CD8-positive, alpha-beta memory T cell (primary cell): ENCODE results near the gene ME1. TPM values are rescaled to one million over a fixed set of nuclear protein-coding genes. Genes with fewer than 3 reads are reported as not detected.
"Not testable (repeated sequence)": the region's sequence is repeated elsewhere in the genome, so short reads cannot be mapped to it uniquely, and the experiment has no call there.

Source experiments
- CTCF ChIA-PET: fragments of 350-600 bp; sonication (Branson Sonifier 250); formaldehyde crosslinking; loops from one replicate; lab custom pipeline; 2021; ENCODE audit warnings: antibody characterized with exemption; lab: Charles Lee
- POLR2A ChIA-PET: fragments of 350-600 bp; sonication (Branson Sonifier 250); formaldehyde crosslinking; loops from one replicate; lab custom pipeline; 2021; ENCODE audit warnings: antibody characterized with exemption; lab: Charles Lee
- DNase-seq, 5 donors: peaks; one replicate each; pipeline versions ENCODE4 v3.0.0 to v3.0.0-alpha.2; 2020 to 2022; ENCODE audit warnings: mixed read lengths in 1 of 5
- H3K27ac ChIP-seq: one replicate; pipeline ENCODE4 v1.7.0; 2013; ENCODE audit warnings: low read depth, mild to moderate bottlenecking, low read length, moderate library complexity
- H3K27me3 ChIP-seq: 2 replicates; pipeline ENCODE4 v1.7.0; 2013; ENCODE audit warnings: low read length, mild to moderate bottlenecking; ENCODE audit not compliant: insufficient read depth, poor library complexity, severe bottlenecking
- H3K36me3 ChIP-seq: 2 replicates; pipeline ENCODE4 v1.7.0; 2013; ENCODE audit warnings: mild to moderate bottlenecking, low read length, moderate library complexity; ENCODE audit not compliant: insufficient read depth
- H3K4me1 ChIP-seq: 2 replicates; pipeline ENCODE4 v1.7.0; 2013; ENCODE audit warnings: mild to moderate bottlenecking, low read length, moderate library complexity; ENCODE audit not compliant: insufficient read depth
- H3K4me3 ChIP-seq: 2 replicates; pipeline ENCODE4 v1.7.0; 2013; ENCODE audit warnings: mild to moderate bottlenecking, low read length
- H3K9me3 ChIP-seq: 2 replicates; pipeline ENCODE4 v1.7.0; 2013; ENCODE audit warnings: mild to moderate bottlenecking, low read length
- H3K27ac Mint-ChIP-seq, 8 donors: one replicate each; pipeline ENCODE4 v1.8.0; 2020 to 2021; ENCODE audit warnings: mixed read lengths in 8 of 8, mild to moderate bottlenecking in 6 of 8, inconsistent platforms in 3 of 8, moderate library complexity in 3 of 8
- H3K27me3 Mint-ChIP-seq, 2 donors: one replicate each; pipeline ENCODE4 v1.8.0; 2020 to 2021; ENCODE audit warnings: mixed read lengths in 2 of 2, mild to moderate bottlenecking in 1 of 2, moderate library complexity in 1 of 2
- H3K36me3 Mint-ChIP-seq, 3 donors: one replicate each; pipeline ENCODE4 v1.8.0; 2020 to 2021; ENCODE audit warnings: mixed read lengths in 3 of 3, inconsistent platforms in 1 of 3, mild to moderate bottlenecking in 1 of 3
- H3K4me1 Mint-ChIP-seq, 3 donors: one replicate each; pipeline ENCODE4 v1.8.0; 2020 to 2021; ENCODE audit warnings: mixed read lengths in 3 of 3, inconsistent platforms in 1 of 3, mild to moderate bottlenecking in 1 of 3
- H3K4me3 Mint-ChIP-seq, 7 donors: one replicate each; pipeline ENCODE4 v1.8.0; 2020 to 2021; ENCODE audit warnings: mixed read lengths in 7 of 7, mild to moderate bottlenecking in 6 of 7, moderate library complexity in 4 of 7, inconsistent platforms in 2 of 7
- H3K9me3 Mint-ChIP-seq, 5 donors: one replicate each; pipeline ENCODE4 v1.8.0; 2020 to 2022; ENCODE audit warnings: mixed read lengths in 5 of 5, mild to moderate bottlenecking in 3 of 5, moderate library complexity in 2 of 5, inconsistent platforms in 1 of 5
- polyA plus RNA-seq: library from polyadenylated mRNA; unstranded; fragments of 300-500 nt; fragmentation: Illumina TruSeq; gene quantifications from one replicate; pipeline ENCODE4 v1.2.3, GENCODE V29; 2021
- total RNA-seq, 2 experiments: library from RNA; stranded (reverse); gene quantifications; one replicate each; pipeline ENCODE4 v1.2.3, GENCODE V29; 2021

Gene ME1
- total and polyA plus RNA-seq, 3 experiments from 2014 or later = 0.42 to 4.9 (median 0.50) TPM

DNA sequence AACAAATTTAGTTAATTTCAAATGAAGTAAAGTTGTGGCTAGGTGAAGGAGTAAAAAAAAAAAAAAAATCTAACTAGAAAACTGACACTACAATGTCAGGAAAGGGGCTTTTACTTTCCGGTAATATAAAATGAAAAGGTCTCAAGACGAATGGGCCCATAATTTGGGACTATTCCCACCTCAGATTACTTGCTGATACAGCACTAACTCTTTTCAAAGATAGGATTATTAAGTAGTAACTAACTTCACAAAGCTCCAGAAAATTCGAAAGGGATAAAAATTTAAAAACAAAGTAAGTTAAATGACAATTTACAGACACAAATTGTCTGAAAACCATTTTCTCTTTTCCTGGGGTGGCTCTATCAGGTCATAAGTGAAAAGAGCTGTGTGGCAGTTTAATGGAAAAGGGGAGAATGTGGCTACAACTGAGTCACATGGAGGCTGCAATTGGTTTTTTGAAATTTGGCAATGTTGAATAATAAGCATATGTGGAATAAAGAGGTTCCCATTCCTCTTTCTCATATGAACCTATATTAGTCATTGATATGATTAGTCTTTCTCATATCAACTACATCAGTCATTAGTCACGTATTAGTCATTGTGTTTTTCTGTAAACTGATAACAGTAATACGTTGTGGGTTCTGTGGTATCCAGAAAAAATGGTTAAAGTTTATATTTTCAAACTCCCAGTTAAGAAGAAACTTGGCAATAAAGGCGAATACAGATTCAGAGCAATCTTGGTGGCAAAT, 159.7 kb downstream of the ME1 start:
- Mint-ChIP-seq H3K27me3 (peaks cover 0 to 8% of the 10 kb centered on the region in 2 donors), H3K36me3 (no peaks in the 10 kb centered on the region), H3K9me3 (no peaks in the 10 kb centered on the region), H3K4me3 (no peak overlapping the region), H3K4me1 (no peaks in the 10 kb centered on the region), H3K27ac (no peak overlapping the region)
- Histone ChIP-seq H3K36me3 (no peaks in the 10 kb centered on the region), H3K27ac (no peak overlapping the region), H3K4me3 (no peak overlapping the region), H3K4me1 (no peaks in the 10 kb centered on the region), H3K27me3 (no peaks in the 10 kb centered on the region), H3K9me3 (no peaks in the 10 kb centered on the region)
- ChIA-PET CTCF (no interaction called here), POLR2A (no interaction called here)
- DNase-seq = no peak

DNA sequence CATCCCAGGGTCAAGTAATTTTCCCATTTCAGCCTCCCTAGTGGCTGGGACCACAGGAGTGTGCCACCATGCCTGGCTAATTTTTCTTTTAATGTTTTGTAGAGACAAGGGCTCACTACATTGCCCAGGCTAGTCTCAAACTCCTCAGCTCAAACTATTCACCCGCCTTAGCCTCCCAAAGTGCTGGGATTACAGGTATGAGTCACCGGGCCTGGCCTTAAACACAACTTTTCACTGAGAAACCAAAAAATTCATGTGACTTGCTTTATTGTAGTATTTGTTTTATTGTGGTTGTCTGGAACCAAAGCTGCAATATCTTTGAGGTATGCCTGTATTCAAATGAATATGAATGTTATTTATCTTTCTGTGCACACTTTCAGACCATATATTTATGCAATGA, 165.5 kb downstream of the ME1 start:
- H3K27ac ChIP-seq = no peak overlapping the region
- no peaks in the 10 kb centered on the region for H3K9me3 ChIP-seq
- H3K4me3 Mint-ChIP-seq = no peak overlapping the region
- no peak overlapping the region for H3K27ac Mint-ChIP-seq
- ChIA-PET POLR2A (no interaction called here), CTCF (no interaction called here)
- no peaks in the 10 kb centered on the region for H3K36me3 ChIP-seq
- H3K36me3 Mint-ChIP-seq = peaks cover 0 to 4% (median 0%) of the 10 kb centered on the region in 3 donors
- DNase-seq = no peak
- no peaks in the 10 kb centered on the region for H3K4me1 ChIP-seq
- H3K9me3 Mint-ChIP-seq = peaks cover 0 to 2% (median 0%) of the 10 kb centered on the region in 5 donors
- H3K27me3 ChIP-seq = no peaks in the 10 kb centered on the region
- H3K4me1 Mint-ChIP-seq = no peaks in the 10 kb centered on the region
- H3K27me3 Mint-ChIP-seq = peaks cover 0 to 9% of the 10 kb centered on the region in 2 donors
- H3K4me3 ChIP-seq = no peak overlapping the region

GRCh38 chr6:83260577-83260976, 170.3 kb downstream of the ME1 start:
- Mint-ChIP-seq H3K4me1 (no peaks in the 10 kb centered on the region), H3K27me3 (peaks cover 0 to 4% of the 10 kb centered on the region in 2 donors), H3K27ac (no peak overlapping the region), H3K36me3 (peaks cover 0 to 4% (median 1%) of the 10 kb centered on the region in 3 donors), H3K9me3 (peaks cover 0 to 2% (median 0%) of the 10 kb centered on the region in 5 donors), H3K4me3 (no peak overlapping the region)
- Histone ChIP-seq H3K27me3 (no peaks in the 10 kb centered on the region), H3K27ac (no peak overlapping the region), H3K9me3 (no peaks in the 10 kb centered on the region), H3K4me1 (no peaks in the 10 kb centered on the region), H3K4me3 (no peak overlapping the region), H3K36me3 (no peaks in the 10 kb centered on the region)
- POLR2A ChIA-PET = no interaction called here
- DNase-seq = no peak
- CTCF ChIA-PET = no interaction called here

DNA sequence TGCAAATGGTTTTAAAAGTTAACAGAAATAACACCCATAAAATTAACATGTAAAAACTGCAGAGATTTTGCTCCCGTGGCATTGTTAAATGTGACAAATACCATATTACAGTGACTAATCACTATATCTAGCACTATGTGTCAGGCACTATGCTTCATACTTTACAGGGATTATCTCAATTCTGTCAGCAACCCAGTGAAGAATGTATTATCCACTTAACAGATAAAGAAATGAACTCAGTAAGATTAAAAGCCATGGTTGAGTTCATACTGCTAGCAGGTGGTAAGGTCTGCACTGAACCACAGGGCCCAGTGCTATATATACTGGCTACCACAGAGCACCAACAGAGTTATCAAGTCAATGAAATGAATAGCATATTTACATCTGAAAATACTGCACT, 172.3 kb downstream of the ME1 start:
- Histone ChIP-seq H3K9me3 (no peaks in the 10 kb centered on the region), H3K4me1 (no peaks in the 10 kb centered on the region), H3K27me3 (no peaks in the 10 kb centered on the region), H3K27ac (no peak overlapping the region), H3K36me3 (no peaks in the 10 kb centered on the region), H3K4me3 (no peak overlapping the region)
- no peak overlapping the region for H3K4me3 Mint-ChIP-seq
- no peak overlapping the region for H3K27ac Mint-ChIP-seq
- H3K9me3 Mint-ChIP-seq = peaks cover 0 to 2% (median 0%) of the 10 kb centered on the region in 5 donors
- H3K27me3 Mint-ChIP-seq = peaks cover 0 to 4% of the 10 kb centered on the region in 2 donors
- DNase-seq = no peak
- CTCF ChIA-PET = no interaction called here
- H3K36me3 Mint-ChIP-seq = peaks cover 0 to 4% (median 3%) of the 10 kb centered on the region in 3 donors
- POLR2A ChIA-PET = no interaction called here
- H3K4me1 Mint-ChIP-seq = no peaks in the 10 kb centered on the region

- Mint-ChIP-seq H3K4me1 (no peaks in the 10 kb centered on the region), H3K36me3 (peaks cover 0 to 3% (median 0%) of the 10 kb centered on the region in 3 donors), H3K27me3 (peaks cover 0 to 4% of the 10 kb centered on the region in 2 donors), H3K27ac (no peak overlapping the region), H3K4me3 (no peak overlapping the region), H3K9me3 (peaks cover 0 to 2% (median 0%) of the 10 kb centered on the region in 5 donors)
- H3K27me3 ChIP-seq = no peaks in the 10 kb centered on the region
- H3K9me3 ChIP-seq = no peaks in the 10 kb centered on the region
- no peaks in the 10 kb centered on the region for H3K4me1 ChIP-seq
- no peak overlapping the region for H3K4me3 ChIP-seq
- no peak overlapping the region for H3K27ac ChIP-seq
- CTCF ChIA-PET = no interaction called here
- no peak for DNase-seq
- POLR2A ChIA-PET = no interaction called here
- no peaks in the 10 kb centered on the region for H3K36me3 ChIP-seq
Observed at GRCh38 chr6:83257791-83258190, 173.1 kb downstream of the ME1 start.

DNA sequence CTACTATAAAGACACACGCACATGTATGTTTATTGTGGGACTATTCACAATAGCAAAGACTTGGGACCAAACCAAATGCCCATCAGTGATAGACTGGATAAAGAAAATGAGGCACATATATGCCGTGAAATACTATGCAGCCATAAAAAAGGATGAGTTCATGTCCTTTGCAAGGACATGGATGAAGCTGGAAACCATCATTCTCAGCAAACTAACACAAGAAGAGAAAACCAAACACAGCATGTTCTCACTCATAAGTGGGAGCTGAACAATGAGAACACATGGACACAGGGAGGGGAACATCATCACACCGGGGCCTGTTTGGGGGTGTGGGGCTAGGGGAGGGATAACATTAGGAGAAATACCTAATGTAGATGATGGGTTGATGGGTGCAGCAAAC, 174.1 kb downstream of the ME1 start:
- peaks cover 1 to 12% of the 10 kb centered on the region in 2 donors for H3K27me3 Mint-ChIP-seq
- H3K27me3 ChIP-seq, H3K36me3 ChIP-seq, H3K4me3 ChIP-seq, H3K9me3 ChIP-seq, H3K4me1 ChIP-seq, POLR2A ChIA-PET, DNase-seq, CTCF ChIA-PET, H3K4me3 Mint-ChIP-seq, H3K4me1 Mint-ChIP-seq, H3K27ac Mint-ChIP-seq, H3K9me3 Mint-ChIP-seq, H3K27ac ChIP-seq, H3K36me3 Mint-ChIP-seq: not testable (repeated sequence)

- Histone ChIP-seq H3K36me3 (no peaks in the 10 kb centered on the region), H3K4me3 (no peak overlapping the region), H3K9me3 (no peaks in the 10 kb centered on the region), H3K27me3 (no peaks in the 10 kb centered on the region), H3K4me1 (no peaks in the 10 kb centered on the region), H3K27ac (no peak overlapping the region)
- ChIA-PET CTCF (no interaction called here), POLR2A (no interaction called here)
- Mint-ChIP-seq H3K36me3 (peaks cover 0 to 23% (median 5%) of the 10 kb centered on the region in 3 donors), H3K27me3 (peaks cover 1 to 14% of the 10 kb centered on the region in 2 donors), H3K4me1 (no peaks in the 10 kb centered on the region), H3K9me3 (peaks cover 0 to 3% (median 0%) of the 10 kb centered on the region in 5 donors), H3K4me3 (no peak overlapping the region), H3K27ac (peak overlapping the region in 1 of 8 donors; percentile 66)
- DNase-seq = no peak
Observed at GRCh38 chr6:83252719-83253118, 178.1 kb downstream of the ME1 start.

- Histone ChIP-seq H3K4me1 (no peaks in the 10 kb centered on the region), H3K36me3 (no peaks in the 10 kb centered on the region), H3K27ac (no peak overlapping the region), H3K27me3 (no peaks in the 10 kb centered on the region), H3K9me3 (no peaks in the 10 kb centered on the region), H3K4me3 (no peak overlapping the region)
- peaks cover 0 to 26% (median 4%) of the 10 kb centered on the region in 3 donors for H3K36me3 Mint-ChIP-seq
- ChIA-PET CTCF (no interaction called here), POLR2A (no interaction called here)
- peaks cover 1 to 14% of the 10 kb centered on the region in 2 donors for H3K27me3 Mint-ChIP-seq
- peaks cover 0 to 3% (median 0%) of the 10 kb centered on the region in 5 donors for H3K9me3 Mint-ChIP-seq
- H3K27ac Mint-ChIP-seq = peak overlapping the region in 1 of 8 donors; percentile 20
- no peak for DNase-seq
- H3K4me1 Mint-ChIP-seq = no peaks in the 10 kb centered on the region
- no peak overlapping the region for H3K4me3 Mint-ChIP-seq
Observed at GRCh38 chr6:83250235-83250634, 180.6 kb downstream of the ME1 start.
